SKM-1 treated with dmso at 0.1 percent for 144 hours (cell line): ENCODE data around the gene KIF18A.
"Not testable (repeated sequence)": the region's sequence is repeated elsewhere in the genome, so short reads cannot be mapped to it uniquely, and the experiment has no call there.

Experiments used
- DNase-seq: peaks from one replicate; lab custom pipeline; 2025; ENCODE audit not compliant: unreplicated experiment; lab: John Stamatoyannopoulos, UW

Gene KIF18A

GRCh38 chr11:28107191-28107749 lies 686 bp downstream of the KIF18A start:
- DNase-seq, result peak; percentile 4

GRCh38 chr11:28106353-28107043 lies 1.5 kb downstream of the KIF18A start:
- no peak for DNase-seq

GRCh38 chr11:28105869-28106268 lies 2.1 kb downstream of the KIF18A start:
- DNase-seq, result no peak

GRCh38 chr11:28104984-28105383 lies 3.0 kb downstream of the KIF18A start:
- DNase-seq, result no peak

- no peak for DNase-seq
Measured at GRCh38 chr11:28104425-28104824, 3.5 kb downstream of the KIF18A start.

GRCh38 chr11:28102300-28102699 lies 5.7 kb downstream of the KIF18A start:
- DNase-seq, result not testable (repeated sequence)

- no peak for DNase-seq
Measured at GRCh38 chr11:28100665-28101064, 7.3 kb downstream of the KIF18A start.

GRCh38 chr11:28099715-28100114 lies 8.2 kb downstream of the KIF18A start:
- no peak for DNase-seq

GRCh38 chr11:28098257-28098656 lies 9.7 kb downstream of the KIF18A start:
- DNase-seq, result no peak

GRCh38 chr11:28092786-28093185 lies 15.2 kb downstream of the KIF18A start:
- no peak for DNase-seq

- no peak for DNase-seq
Measured at GRCh38 chr11:28090052-28090749, 17.8 kb downstream of the KIF18A start.

- DNase-seq, result no peak
Measured at GRCh38 chr11:28089378-28089777, 18.6 kb downstream of the KIF18A start.

- DNase-seq, result not testable (repeated sequence)
Measured at GRCh38 chr11:28087693-28088092, 20.3 kb downstream of the KIF18A start.

GRCh38 chr11:28087192-28087591 lies 20.8 kb downstream of the KIF18A start:
- not testable (repeated sequence) for DNase-seq

GRCh38 chr11:28086569-28086968 lies 21.4 kb downstream of the KIF18A start:
- no peak for DNase-seq

GRCh38 chr11:28083118-28083517 lies 24.8 kb downstream of the KIF18A start:
- DNase-seq, result no peak

- no peak for DNase-seq
Measured at GRCh38 chr11:28077521-28077920, 30.4 kb downstream of the KIF18A start.

- DNase-seq, result no peak
Measured at GRCh38 chr11:28072321-28072720, 35.6 kb downstream of the KIF18A start.

- no peak for DNase-seq
Measured at GRCh38 chr11:28071305-28071704, 36.7 kb downstream of the KIF18A start.

GRCh38 chr11:28058333-28058732 lies 49.6 kb downstream of the KIF18A start:
- DNase-seq, result no peak

- DNase-seq, result no peak
Measured at GRCh38 chr11:28054821-28055220, 53.1 kb downstream of the KIF18A start.
